GM10248 (cell line): ENCODE results near the gene ATXN7L2.

Experiments
- CTCF ChIA-PET: fragments of 300-600 bp; sonication (Branson Sonifier 250); formaldehyde crosslinking; extraction: SDS; loops from one replicate; lab custom pipeline; 2021; ENCODE audit warnings: antibody characterized with exemption; lab: Yijun Ruan, JAX
- POLR2A ChIA-PET: fragments of 350-650 bp; sonication (Branson Sonifier 250); formaldehyde crosslinking; extraction: SDS; loops from one replicate; lab custom pipeline; 2020; ENCODE audit warnings: antibody characterized with exemption; lab: Yijun Ruan, JAX
- DNase-seq: peaks from one replicate; pipeline ENCODE4 v3.0.0; 2012; ENCODE audit errors: extremely low spot score
- CTCF ChIP-seq: IDR thresholded peaks from 2 replicates; pipeline ENCODE4 v1.5.1; 2012; ENCODE audit warnings: mild to moderate bottlenecking, low read depth; ENCODE audit errors: extremely low read depth, missing control alignments, control extremely low read depth

ATXN7L2 gene

GRCh38 chr1:109475261-109475660 is 8.4 kb upstream of the ATXN7L2 start:
- ChIA-PET POLR2A (no interaction called here), CTCF (interaction anchor here (1.7 to 5.5 kb wide), 3 partner anchors 14 to 57 kb away, joined by 9 to 26 read pairs (median 11); partner anchors contain the start of gene CYB561D1)
- TF ChIP-seq CTCF = no peak
- DNase-seq = no peak

GRCh38 chr1:109476825-109477224 is 6.9 kb upstream of the ATXN7L2 start:
- POLR2A ChIA-PET = no interaction called here
- TF ChIP-seq CTCF = no peak
- CTCF ChIA-PET = interaction anchor here (2.4 kb wide), 1 partner anchor 17 kb away, joined by 9 read pairs; the partner anchor contains the start of gene CYB561D1
- DNase-seq = no peak

- TF ChIP-seq CTCF = no peak
- ChIA-PET CTCF (interaction anchor here (1.2 to 43.8 kb wide), 4 partner anchors 16 to 86 kb away, joined by 3 to 1898 read pairs (median 4); partner anchors contain the start of genes CYB561D1 and GPR61), POLR2A (no interaction called here)
- DNase-seq = no peak
These were observed 5.9 kb upstream of the ATXN7L2 start for GRCh38 chr1:109477821-109478220.

- POLR2A ChIA-PET = no interaction called here
- DNase-seq = no peak
- CTCF ChIA-PET = interaction anchor here (1.2 to 43.8 kb wide), 5 partner anchors 12 to 87 kb away, joined by 3 to 1898 read pairs (median 4); partner anchors contain the start of genes CYB561D1 and GPR61
- no peak for TF ChIP-seq CTCF
These were observed 4.9 kb upstream of the ATXN7L2 start for GRCh38 chr1:109478806-109479205.

GRCh38 chr1:109479311-109479710 is 4.4 kb upstream of the ATXN7L2 start:
- DNase-seq = no peak
- TF ChIP-seq CTCF = no peak
- ChIA-PET POLR2A (no interaction called here), CTCF (interaction anchor here (1.4 to 43.8 kb wide), 3 partner anchors 12 to 88 kb away, joined by 3 to 1898 read pairs (median 10); partner anchors contain the start of gene GPR61)

GRCh38 chr1:109479901-109480300 is 3.8 kb upstream of the ATXN7L2 start:
- ChIA-PET CTCF (interaction anchor here (2.9 to 43.8 kb wide), 2 partner anchors 11 to 54 kb away, joined by 10 to 1898 read pairs; partner anchors contain the start of gene GPR61), POLR2A (no interaction called here)
- DNase-seq = no peak
- TF ChIP-seq CTCF = no peak
